ENCODE results near the gene SEMA3D. TPM values are rescaled to one million over a fixed set of nuclear protein-coding genes. Genes with fewer than 3 reads are reported as not detected.

Gene SEMA3D
- total and polyA plus RNA-seq, 2 donors (not counting 1 experiment from before 2014, with no cell fraction given): 0.46 to 0.59 TPM

DNA sequence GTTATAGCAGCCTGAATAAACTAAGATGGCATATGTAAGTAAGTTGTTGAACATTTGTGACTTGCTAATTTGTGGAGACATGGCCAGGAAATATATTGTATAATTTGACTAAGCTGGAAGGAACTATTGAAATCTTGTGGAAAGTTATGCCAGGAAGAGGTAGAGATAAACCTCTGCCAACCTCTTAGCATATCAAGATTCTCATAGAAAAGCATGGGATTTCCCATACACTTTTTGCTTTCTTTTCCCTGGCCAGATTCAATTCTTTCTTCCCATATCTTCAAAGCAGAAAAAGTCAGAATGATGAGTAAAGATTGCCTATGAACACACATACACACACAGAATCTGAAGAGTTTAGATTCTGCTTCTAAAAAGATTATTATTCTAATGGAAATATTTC is 216.2 kb downstream of the SEMA3D start:
- Histone ChIP-seq H3K4me2 (replicated peaks; ENCODE audit: low read depth, low read length, poor library complexity, severe bottlenecking) (no peak overlapping the region), H2AFZ (ENCODE audit: insufficient read depth, low read depth, low read length, poor library complexity, severe bottlenecking) (no peak overlapping the region), H3K36me3 (replicated peaks in 1 of 2; ENCODE audit: control extremely low read depth in 1 of 2, control insufficient read depth in 1 of 2, extremely low read depth in 1 of 2, insufficient read depth in 2 of 2, low read length in 1 of 2) (no peaks in the 10 kb centered on the region), H3K4me1 (ENCODE audit: control insufficient read depth in 2 of 2, insufficient read depth in 2 of 2, low read length in 2 of 2) (no peaks in the 10 kb centered on the region), H3K4me3 (ENCODE audit: control extremely low read depth in 1 of 5, extremely low read depth in 1 of 5, insufficient read depth in 1 of 5, low read depth in 2 of 5, low read length in 4 of 5) (no peak overlapping the region), H3K9me3 (ENCODE audit: control extremely low read depth in 1 of 3, control insufficient read depth in 2 of 3, insufficient read depth in 1 of 3, low read length in 2 of 3) (peaks cover 0 to 3% (median 0%) of the 10 kb centered on the region in 3 donors), H3K27me3 (replicated peaks in 1 of 4; ENCODE audit: control extremely low read depth in 1 of 4, control insufficient read depth in 3 of 4, insufficient read depth in 4 of 4, low read length in 3 of 4) (no peaks in the 10 kb centered on the region), H3K79me2 (ENCODE audit: control insufficient read depth, insufficient read depth, low read length) (no peaks in the 10 kb centered on the region), H3K9ac (ENCODE audit: low read length) (no peak overlapping the region), H3K27ac (ENCODE audit: low read length in 2 of 2) (no peak overlapping the region), H4K20me1 (ENCODE audit: control insufficient read depth, insufficient read depth, low read length, poor library complexity, severe bottlenecking) (no peaks in the 10 kb centered on the region)
- H3K27ac Mint-ChIP-seq: no peak overlapping the region
- TF ChIP-seq EZH2 (IDR thresholded peaks at IDR 0.05; ENCODE audit: borderline replicate concordance, insufficient read depth, low read depth, low read length, poor library complexity, severe bottlenecking): no peak
- TF ChIP-seq, protein P1, sequence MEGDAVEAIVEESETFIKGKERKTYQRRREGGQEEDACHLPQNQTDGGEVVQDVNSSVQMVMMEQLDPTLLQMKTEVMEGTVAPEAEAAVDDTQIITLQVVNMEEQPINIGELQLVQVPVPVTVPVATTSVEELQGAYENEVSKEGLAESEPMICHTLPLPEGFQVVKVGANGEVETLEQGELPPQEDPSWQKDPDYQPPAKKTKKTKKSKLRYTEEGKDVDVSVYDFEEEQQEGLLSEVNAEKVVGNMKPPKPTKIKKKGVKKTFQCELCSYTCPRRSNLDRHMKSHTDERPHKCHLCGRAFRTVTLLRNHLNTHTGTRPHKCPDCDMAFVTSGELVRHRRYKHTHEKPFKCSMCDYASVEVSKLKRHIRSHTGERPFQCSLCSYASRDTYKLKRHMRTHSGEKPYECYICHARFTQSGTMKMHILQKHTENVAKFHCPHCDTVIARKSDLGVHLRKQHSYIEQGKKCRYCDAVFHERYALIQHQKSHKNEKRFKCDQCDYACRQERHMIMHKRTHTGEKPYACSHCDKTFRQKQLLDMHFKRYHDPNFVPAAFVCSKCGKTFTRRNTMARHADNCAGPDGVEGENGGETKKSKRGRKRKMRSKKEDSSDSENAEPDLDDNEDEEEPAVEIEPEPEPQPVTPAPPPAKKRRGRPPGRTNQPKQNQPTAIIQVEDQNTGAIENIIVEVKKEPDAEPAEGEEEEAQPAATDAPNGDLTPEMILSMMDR (IDR thresholded peaks at IDR 0.05): no peak
- H3K4me1 Mint-ChIP-seq: no peaks in the 10 kb centered on the region
- H3K9me3 Mint-ChIP-seq (ENCODE audit: insufficient read depth): peaks cover 2% of the 10 kb centered on the region
- no peak overlapping the region for H3K4me3 Mint-ChIP-seq
- ATAC-seq (ENCODE audit: low read depth) (no peak), DNase-seq (no peak)
- intact Hi-C loops (cut with micrococcal nuclease): no loop called here
- CTCF ChIA-PET: no interaction called here
- no peaks in the 10 kb centered on the region for H3K27me3 Mint-ChIP-seq
- POLR2A ChIA-PET: no interaction called here

- Mint-ChIP-seq H3K9me3 (ENCODE audit: insufficient read depth) (no peaks in the 10 kb centered on the region), H3K27me3 (no peaks in the 10 kb centered on the region), H3K4me3 (no peak overlapping the region), H3K27ac (no peak overlapping the region), H3K4me1 (no peaks in the 10 kb centered on the region)
- Histone ChIP-seq H4K20me1 (ENCODE audit: control insufficient read depth, insufficient read depth, low read length, poor library complexity, severe bottlenecking) (no peaks in the 10 kb centered on the region), H2AFZ (ENCODE audit: insufficient read depth, low read depth, low read length, poor library complexity, severe bottlenecking) (no peak overlapping the region), H3K4me1 (ENCODE audit: control insufficient read depth in 2 of 2, insufficient read depth in 2 of 2, low read length in 2 of 2) (no peaks in the 10 kb centered on the region), H3K4me2 (replicated peaks; ENCODE audit: low read depth, low read length, poor library complexity, severe bottlenecking) (no peak overlapping the region), H3K9me3 (ENCODE audit: control extremely low read depth in 1 of 3, control insufficient read depth in 2 of 3, insufficient read depth in 1 of 3, low read length in 2 of 3) (no peaks in the 10 kb centered on the region), H3K27me3 (replicated peaks in 1 of 4; ENCODE audit: control extremely low read depth in 1 of 4, control insufficient read depth in 3 of 4, insufficient read depth in 4 of 4, low read length in 3 of 4) (no peaks in the 10 kb centered on the region), H3K27ac (ENCODE audit: low read length in 2 of 2) (no peak overlapping the region), H3K36me3 (replicated peaks in 1 of 2; ENCODE audit: control extremely low read depth in 1 of 2, control insufficient read depth in 1 of 2, extremely low read depth in 1 of 2, insufficient read depth in 2 of 2, low read length in 1 of 2) (no peaks in the 10 kb centered on the region), H3K4me3 (ENCODE audit: control extremely low read depth in 1 of 5, extremely low read depth in 1 of 5, insufficient read depth in 1 of 5, low read depth in 2 of 5, low read length in 4 of 5) (no peak overlapping the region), H3K79me2 (ENCODE audit: control insufficient read depth, insufficient read depth, low read length) (no peaks in the 10 kb centered on the region), H3K9ac (ENCODE audit: low read length) (no peak overlapping the region)
- 100% methylated on average over 4 of the region's 5 CpGs for WGBS (ENCODE audit: insufficient coverage)
- TF ChIP-seq EZH2 (IDR thresholded peaks at IDR 0.05; ENCODE audit: borderline replicate concordance, insufficient read depth, low read depth, low read length, poor library complexity, severe bottlenecking): no peak
- TF ChIP-seq, protein P1 (IDR thresholded peaks at IDR 0.05): no peak
- ATAC-seq (ENCODE audit: low read depth): no peak
- DNase-seq: no peak
- ChIA-PET POLR2A (no interaction called here), CTCF (no interaction called here)
- intact Hi-C loops (cut with micrococcal nuclease): no loop called here
These were observed 233.6 kb downstream of the SEMA3D start for GRCh38 chr7:84953234-84953633.

Data from B cell (primary cell).